ENCODE measurements around the gene CXCL17. TPM values are rescaled to one million over a fixed set of nuclear protein-coding genes. Genes with fewer than 3 reads are reported as not detected.

Gene CXCL17
- total RNA-seq, 2 donors from 2014 or later, result not detected

DNA sequence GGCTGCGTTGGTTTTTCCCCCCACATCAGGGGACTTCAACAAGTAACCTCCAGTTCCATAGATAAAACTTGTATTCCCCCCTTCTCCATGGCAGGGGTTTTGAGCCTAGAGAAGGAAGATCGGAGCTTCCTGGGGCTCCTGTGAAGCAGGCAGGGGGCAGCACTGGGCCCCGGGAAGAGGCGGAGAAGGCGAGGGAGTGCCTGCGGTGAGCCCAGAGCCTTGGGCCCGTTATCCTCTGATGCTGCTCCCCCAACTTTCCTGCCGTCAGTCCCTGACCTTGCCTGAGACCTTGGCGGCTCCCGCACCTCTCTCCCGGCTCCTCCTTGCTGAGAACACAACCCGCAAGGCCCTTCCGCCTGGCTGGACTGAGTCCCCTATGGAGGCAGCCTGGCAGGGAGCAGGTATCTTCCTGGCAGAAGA is 18.0 kb downstream of the CXCL17 start:
- H3K27me3 ChIP-seq, result no peaks in the 10 kb centered on the region
- no peak overlapping the region for H3K4me3 ChIP-seq
- DNase-seq (ENCODE audit: low spot score), result no peak
- TF ChIP-seq, protein P1, sequence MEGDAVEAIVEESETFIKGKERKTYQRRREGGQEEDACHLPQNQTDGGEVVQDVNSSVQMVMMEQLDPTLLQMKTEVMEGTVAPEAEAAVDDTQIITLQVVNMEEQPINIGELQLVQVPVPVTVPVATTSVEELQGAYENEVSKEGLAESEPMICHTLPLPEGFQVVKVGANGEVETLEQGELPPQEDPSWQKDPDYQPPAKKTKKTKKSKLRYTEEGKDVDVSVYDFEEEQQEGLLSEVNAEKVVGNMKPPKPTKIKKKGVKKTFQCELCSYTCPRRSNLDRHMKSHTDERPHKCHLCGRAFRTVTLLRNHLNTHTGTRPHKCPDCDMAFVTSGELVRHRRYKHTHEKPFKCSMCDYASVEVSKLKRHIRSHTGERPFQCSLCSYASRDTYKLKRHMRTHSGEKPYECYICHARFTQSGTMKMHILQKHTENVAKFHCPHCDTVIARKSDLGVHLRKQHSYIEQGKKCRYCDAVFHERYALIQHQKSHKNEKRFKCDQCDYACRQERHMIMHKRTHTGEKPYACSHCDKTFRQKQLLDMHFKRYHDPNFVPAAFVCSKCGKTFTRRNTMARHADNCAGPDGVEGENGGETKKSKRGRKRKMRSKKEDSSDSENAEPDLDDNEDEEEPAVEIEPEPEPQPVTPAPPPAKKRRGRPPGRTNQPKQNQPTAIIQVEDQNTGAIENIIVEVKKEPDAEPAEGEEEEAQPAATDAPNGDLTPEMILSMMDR (IDR thresholded peaks at IDR 0.05), result no peak
- H3K27ac ChIP-seq, result peak overlapping the region in 1 of 2 donors; percentile 77
- peaks cover 0 to 44% of the 10 kb centered on the region in 2 donors for H3K4me1 ChIP-seq
- no peaks in the 10 kb centered on the region for H3K36me3 ChIP-seq
- no peaks in the 10 kb centered on the region for H3K9me3 ChIP-seq

DNA sequence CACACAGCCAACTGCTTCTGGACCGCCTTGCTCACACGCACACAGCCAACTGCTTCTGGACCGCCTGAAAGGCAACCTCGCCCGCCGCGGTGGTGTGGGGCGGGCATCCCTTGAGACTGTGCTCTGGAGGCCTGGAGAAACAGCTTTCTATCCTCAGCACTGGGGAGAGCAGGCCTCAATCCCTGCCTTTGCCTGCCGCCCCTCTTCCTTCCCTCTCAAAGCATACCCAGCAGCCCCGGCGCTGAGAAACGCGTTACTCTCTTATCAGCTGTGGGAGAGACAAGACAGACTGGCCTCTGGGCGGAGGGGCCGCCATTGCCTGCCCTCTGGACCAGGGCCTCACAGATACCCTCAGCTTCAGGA is 18.4 kb downstream of the CXCL17 start:
- DNase-seq (ENCODE audit: low spot score), result no peak
- TF ChIP-seq, protein P1 (IDR thresholded peaks at IDR 0.05), result no peak
- no peaks in the 10 kb centered on the region for H3K36me3 ChIP-seq
- H3K9me3 ChIP-seq, result no peaks in the 10 kb centered on the region
- peaks cover 0 to 48% of the 10 kb centered on the region in 2 donors for H3K4me1 ChIP-seq
- peak overlapping the region in 1 of 2 donors; percentile 61 for H3K4me3 ChIP-seq
- H3K27ac ChIP-seq, result peak overlapping the region; percentile 71 to 77
- no peaks in the 10 kb centered on the region for H3K27me3 ChIP-seq

GRCh38 chr19:42423462-42424344 is 19.0 kb downstream of the CXCL17 start:
- Histone ChIP-seq H3K27ac (peak overlapping the region; percentile 71 to 77), H3K27me3 (no peaks in the 10 kb centered on the region), H3K9me3 (no peaks in the 10 kb centered on the region), H3K4me3 (peak overlapping the region; percentile 55 to 61), H3K36me3 (no peaks in the 10 kb centered on the region), H3K4me1 (peaks cover 0 to 53% of the 10 kb centered on the region in 2 donors)
- TF ChIP-seq, protein P1 (IDR thresholded peaks at IDR 0.05), result no peak
- DNase-seq (ENCODE audit: low spot score), result peak; percentile 91

DNA sequence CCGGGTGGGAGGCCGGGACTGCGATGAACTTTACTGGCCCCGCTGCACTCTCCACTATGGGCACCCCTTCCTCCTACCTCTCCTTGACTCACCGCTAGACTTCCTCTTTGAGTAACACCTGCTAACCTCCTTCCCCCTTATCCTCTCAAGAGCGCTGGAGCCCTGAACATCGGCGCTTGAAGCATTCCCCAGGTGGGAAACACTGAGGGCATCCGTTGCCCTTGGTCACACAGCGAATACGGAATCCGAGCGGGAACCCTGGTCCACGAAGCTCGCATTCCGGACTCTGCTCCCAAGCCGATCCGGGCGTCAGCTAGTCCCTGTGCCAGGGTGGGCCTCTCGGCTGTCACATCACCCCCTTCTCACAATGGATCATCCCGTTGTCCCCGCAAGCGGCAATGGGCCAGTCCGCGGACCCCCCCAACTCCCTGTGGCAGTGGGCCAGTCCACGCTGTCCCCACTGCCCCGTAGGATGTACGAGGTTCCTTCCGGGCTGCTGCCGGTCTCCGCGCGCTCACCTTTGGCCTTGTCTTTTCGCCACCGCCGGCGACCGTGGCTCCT is 19.8 kb downstream of the CXCL17 start:
- no peak for DNase-seq (ENCODE audit: low spot score)
- TF ChIP-seq, protein P1 (IDR thresholded peaks at IDR 0.05), result no peak

GRCh38 chr19:42422092-42422900 is 20.4 kb downstream of the CXCL17 start:
- peak overlapping the region; percentile 55 to 61 for H3K4me3 ChIP-seq
- no peaks in the 10 kb centered on the region for H3K27me3 ChIP-seq
- no peak for DNase-seq (ENCODE audit: low spot score)
- no peaks in the 10 kb centered on the region for H3K36me3 ChIP-seq
- H3K9me3 ChIP-seq, result no peaks in the 10 kb centered on the region
- H3K27ac ChIP-seq, result peak overlapping the region; percentile 71 to 77
- TF ChIP-seq, protein P1 (IDR thresholded peaks at IDR 0.05), result no peak
- peaks cover 0 to 53% of the 10 kb centered on the region in 2 donors for H3K4me1 ChIP-seq

More for the DNA sequence above, 19.8 kb downstream of the CXCL17 start:
- Histone ChIP-seq H3K9me3 (no peaks in the 10 kb centered on the region), H3K4me3 (peak overlapping the region; percentile 55 to 61), H3K4me1 (peaks cover 0 to 53% of the 10 kb centered on the region in 2 donors), H3K27me3 (no peaks in the 10 kb centered on the region), H3K27ac (peak overlapping the region; percentile 71 to 77), H3K36me3 (no peaks in the 10 kb centered on the region)
